Effector memory CD4-positive, alpha-beta T cell (primary cell): ENCODE measurements around the gene TAF8.

Experiments used
- DNase-seq, 3 donors: peaks; one replicate each; pipeline ENCODE4 v3.0.0-alpha.2; 2020
- H3K27ac ChIP-seq: 2 replicates; pipeline ENCODE4 v1.7.0; 2013; ENCODE audit warnings: mild to moderate bottlenecking, low read length, moderate library complexity; ENCODE audit not compliant: insufficient read depth, poor library complexity, severe bottlenecking
- H3K27me3 ChIP-seq: replicated peaks from 2 replicates; pipeline ENCODE4 v1.7.0; 2013; ENCODE audit warnings: mild to moderate bottlenecking, low read length; ENCODE audit not compliant: insufficient read depth, control insufficient read depth, poor library complexity, severe bottlenecking
- H3K36me3 ChIP-seq: 2 replicates; pipeline ENCODE4 v1.7.0; 2013; ENCODE audit warnings: mild to moderate bottlenecking, low read length, moderate library complexity; ENCODE audit not compliant: control insufficient read depth, insufficient read depth
- H3K4me1 ChIP-seq: 2 replicates; pipeline ENCODE4 v1.7.0; 2013; ENCODE audit warnings: low read length, mild to moderate bottlenecking; ENCODE audit not compliant: control insufficient read depth, insufficient read depth, poor library complexity, severe bottlenecking
- H3K4me3 ChIP-seq: 2 replicates; pipeline ENCODE4 v1.7.0; 2013; ENCODE audit warnings: low read length, low read depth, mild to moderate bottlenecking; ENCODE audit not compliant: insufficient read depth, poor library complexity, severe bottlenecking
- H3K9me3 ChIP-seq: 2 replicates; pipeline ENCODE4 v1.7.0; 2013; ENCODE audit warnings: mild to moderate bottlenecking, low read length, moderate library complexity; ENCODE audit not compliant: control insufficient read depth

Gene TAF8

DNA sequence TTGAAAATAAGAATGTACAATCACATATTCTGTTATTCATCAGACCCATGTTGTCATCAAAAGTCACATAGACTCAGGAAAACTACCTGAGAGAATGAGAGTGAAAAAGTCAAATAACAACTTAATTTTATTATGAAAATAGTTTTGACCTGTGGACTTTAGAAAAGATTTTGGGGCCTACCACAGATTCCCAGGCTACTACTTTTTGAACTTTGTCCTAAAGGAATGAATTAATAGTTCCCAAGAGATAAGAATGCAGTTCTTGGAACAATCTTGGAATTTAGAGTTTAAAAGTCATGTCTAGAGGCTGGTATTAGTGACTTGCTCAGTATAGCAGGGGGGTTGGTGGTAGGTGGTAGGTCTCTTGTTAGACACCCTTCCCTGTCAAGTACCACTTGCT lies 3.3 kb downstream of the TAF8 start:
- H3K36me3 ChIP-seq: peaks cover 35% of the 10 kb centered on the region
- no peak overlapping the region for H3K4me3 ChIP-seq
- no peak for DNase-seq
- H3K4me1 ChIP-seq: no peaks in the 10 kb centered on the region
- no peak overlapping the region for H3K27ac ChIP-seq
- no peaks in the 10 kb centered on the region for H3K27me3 ChIP-seq
- no peaks in the 10 kb centered on the region for H3K9me3 ChIP-seq

DNA sequence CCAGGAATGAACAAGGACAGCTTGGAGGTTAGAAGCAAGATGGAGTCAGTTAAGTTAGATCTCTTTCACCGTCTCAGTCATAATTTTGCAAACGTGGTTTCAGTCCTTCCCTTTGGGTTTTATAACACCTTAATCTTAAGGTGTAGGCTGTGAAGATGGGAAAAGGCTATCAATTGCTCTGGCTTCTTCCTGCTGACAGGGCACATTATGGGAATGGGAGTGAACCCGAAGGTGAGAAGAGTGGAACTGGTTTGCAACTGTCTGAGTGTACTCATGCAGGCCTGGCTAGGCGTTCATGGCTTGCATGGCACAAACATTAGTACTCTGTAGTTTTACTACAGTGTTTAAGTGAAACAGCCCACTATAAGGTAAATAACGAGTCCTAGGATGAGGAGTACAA lies 9.4 kb downstream of the TAF8 start:
- Histone ChIP-seq H3K9me3 (no peaks in the 10 kb centered on the region), H3K4me1 (no peaks in the 10 kb centered on the region), H3K27me3 (no peaks in the 10 kb centered on the region), H3K27ac (no peak overlapping the region), H3K4me3 (no peak overlapping the region), H3K36me3 (peaks cover 62% of the 10 kb centered on the region)
- DNase-seq: no peak

DNA sequence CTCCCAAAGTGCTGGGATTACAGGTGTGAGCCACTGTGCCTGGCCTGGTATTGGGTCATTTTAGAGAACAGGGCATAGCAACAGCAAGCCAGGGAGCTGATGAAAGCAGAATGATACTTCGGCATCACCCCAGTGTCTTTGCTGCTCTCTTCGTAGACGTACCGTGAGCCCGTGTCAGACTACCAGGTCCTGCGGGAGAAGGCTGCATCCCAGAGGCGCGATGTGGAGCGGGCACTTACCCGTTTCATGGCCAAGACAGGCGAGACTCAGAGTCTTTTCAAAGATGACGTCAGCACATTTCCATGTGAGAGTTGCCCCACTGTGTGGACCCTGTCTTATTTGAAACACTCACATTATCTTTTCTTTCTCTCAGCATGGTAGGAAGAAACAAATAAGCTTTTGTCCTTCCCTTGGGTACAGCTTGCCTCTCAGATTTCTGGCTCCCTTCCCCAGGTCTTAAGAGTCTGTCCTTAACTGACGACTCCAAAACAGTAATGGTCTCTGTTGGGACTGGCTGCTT lies 15.9 kb downstream of the TAF8 start:
- no peaks in the 10 kb centered on the region for H3K27me3 ChIP-seq
- no peaks in the 10 kb centered on the region for H3K9me3 ChIP-seq
- no peak overlapping the region for H3K27ac ChIP-seq
- DNase-seq: no peak
- peaks cover 72% of the 10 kb centered on the region for H3K36me3 ChIP-seq
- H3K4me3 ChIP-seq: no peak overlapping the region
- no peaks in the 10 kb centered on the region for H3K4me1 ChIP-seq

- DNase-seq: no peak
- Histone ChIP-seq H3K36me3 (peaks cover 78% of the 10 kb centered on the region), H3K4me3 (no peak overlapping the region), H3K4me1 (no peaks in the 10 kb centered on the region), H3K27me3 (no peaks in the 10 kb centered on the region), H3K9me3 (no peaks in the 10 kb centered on the region), H3K27ac (no peak overlapping the region)
Observed at GRCh38 chr6:42068173-42068572, 17.8 kb downstream of the TAF8 start.

DNA sequence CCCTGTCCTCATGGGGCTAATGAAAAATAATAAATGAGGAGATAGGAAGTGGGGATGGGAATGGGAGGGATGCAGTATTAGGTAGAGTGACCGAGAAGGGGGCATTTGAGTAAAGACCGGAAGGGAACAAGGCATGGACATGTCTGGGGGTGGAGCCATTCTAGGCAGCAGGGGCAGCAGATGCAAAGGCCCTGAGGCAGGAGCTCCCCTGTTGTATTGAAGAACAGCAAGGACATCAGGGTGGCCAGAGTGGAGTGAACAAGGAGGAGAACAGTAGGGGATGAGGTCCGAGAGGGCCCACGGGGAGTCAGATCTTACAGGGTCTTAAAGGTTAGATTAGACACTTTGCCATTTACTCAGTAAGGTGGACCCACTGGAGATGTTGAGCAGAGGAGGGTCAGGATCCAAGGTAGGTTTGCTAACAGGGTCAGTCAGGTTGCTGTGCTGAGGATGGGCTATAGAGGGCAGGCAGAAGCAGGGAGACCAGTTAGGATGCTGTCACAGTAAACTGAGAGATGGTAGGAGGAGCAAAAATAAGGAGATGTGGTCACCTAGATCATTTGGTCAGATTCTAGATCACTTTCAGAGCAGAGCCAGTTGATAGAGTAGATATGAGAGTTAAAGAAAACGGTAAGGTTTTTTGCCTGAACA lies 18.7 kb downstream of the TAF8 start:
- Histone ChIP-seq H3K4me3 (no peak overlapping the region), H3K36me3 (peaks cover 70% of the 10 kb centered on the region), H3K9me3 (no peaks in the 10 kb centered on the region), H3K27me3 (no peaks in the 10 kb centered on the region), H3K4me1 (no peaks in the 10 kb centered on the region), H3K27ac (no peak overlapping the region)
- DNase-seq: no peak

GRCh38 chr6:42071881-42072583 lies 21.7 kb downstream of the TAF8 start:
- no peaks in the 10 kb centered on the region for H3K9me3 ChIP-seq
- peaks cover 57% of the 10 kb centered on the region for H3K36me3 ChIP-seq
- no peak overlapping the region for H3K27ac ChIP-seq
- H3K4me1 ChIP-seq: no peaks in the 10 kb centered on the region
- no peaks in the 10 kb centered on the region for H3K27me3 ChIP-seq
- H3K4me3 ChIP-seq: no peak overlapping the region
- DNase-seq: no peak

GRCh38 chr6:42073287-42073686 lies 23.0 kb downstream of the TAF8 start:
- H3K27me3 ChIP-seq: no peaks in the 10 kb centered on the region
- H3K4me1 ChIP-seq: no peaks in the 10 kb centered on the region
- no peak overlapping the region for H3K27ac ChIP-seq
- no peaks in the 10 kb centered on the region for H3K9me3 ChIP-seq
- H3K4me3 ChIP-seq: no peak overlapping the region
- no peak for DNase-seq
- peaks cover 57% of the 10 kb centered on the region for H3K36me3 ChIP-seq

DNA sequence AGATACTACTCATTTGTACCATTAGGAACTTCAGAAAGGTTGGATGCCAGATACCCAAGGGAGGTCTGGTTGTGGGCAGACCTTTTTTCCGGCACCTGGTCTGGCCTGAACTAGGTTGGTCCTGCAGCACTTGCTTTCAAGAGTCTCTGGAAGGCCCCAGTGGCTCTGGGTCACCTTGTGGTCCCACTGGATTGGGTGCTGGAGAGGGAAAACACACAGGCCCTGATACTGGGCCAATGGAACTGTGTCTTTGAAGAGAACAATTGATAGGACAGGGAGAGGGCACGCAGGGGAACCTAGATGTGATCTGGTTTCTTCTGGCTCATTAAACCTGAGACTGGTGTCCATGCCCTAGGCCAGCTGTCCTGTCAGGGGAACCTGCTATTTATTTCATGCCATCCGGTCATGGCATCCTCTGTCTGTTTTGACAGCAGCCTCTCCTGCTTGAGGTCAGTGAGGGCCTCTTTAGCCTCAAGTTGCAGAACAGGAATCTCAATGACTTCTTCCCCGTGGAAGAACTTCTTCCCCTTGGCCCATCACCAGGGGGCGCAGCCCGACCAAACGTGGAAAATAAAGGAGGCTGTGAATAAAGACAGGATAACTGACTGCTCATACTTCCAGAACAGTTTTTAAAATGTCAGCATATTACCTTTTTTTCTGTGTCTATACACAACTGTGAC lies 25.0 kb downstream of the TAF8 start:
- Histone ChIP-seq H3K9me3 (no peaks in the 10 kb centered on the region), H3K27ac (no peak overlapping the region), H3K4me3 (no peak overlapping the region), H3K27me3 (no peaks in the 10 kb centered on the region), H3K4me1 (no peaks in the 10 kb centered on the region), H3K36me3 (peaks cover 45% of the 10 kb centered on the region)
- DNase-seq: peak; percentile 3 to 32 (median 11)

GRCh38 chr6:42078386-42078785 lies 28.1 kb downstream of the TAF8 start:
- no peak overlapping the region for H3K27ac ChIP-seq
- no peak for DNase-seq
- H3K4me1 ChIP-seq: no peaks in the 10 kb centered on the region
- no peaks in the 10 kb centered on the region for H3K27me3 ChIP-seq
- H3K36me3 ChIP-seq: peaks cover 27% of the 10 kb centered on the region
- no peak overlapping the region for H3K4me3 ChIP-seq
- no peaks in the 10 kb centered on the region for H3K9me3 ChIP-seq

GRCh38 chr6:42079941-42080464 lies 29.7 kb downstream of the TAF8 start:
- H3K4me3 ChIP-seq: no peak overlapping the region
- H3K36me3 ChIP-seq: peaks cover 27% of the 10 kb centered on the region

More at GRCh38 chr6:42079941-42080464, 29.7 kb downstream of the TAF8 start:
- H3K27me3 ChIP-seq: no peaks in the 10 kb centered on the region
- no peaks in the 10 kb centered on the region for H3K9me3 ChIP-seq
- no peaks in the 10 kb centered on the region for H3K4me1 ChIP-seq
- H3K27ac ChIP-seq: no peak overlapping the region
- DNase-seq: no peak
